Measurements from ENCODE around the gene HSD17B1.
"Not testable (repeated sequence)": the region's sequence is repeated elsewhere in the genome, so short reads cannot be mapped to it uniquely, and the experiment has no call there.

Gene HSD17B1, protein sequence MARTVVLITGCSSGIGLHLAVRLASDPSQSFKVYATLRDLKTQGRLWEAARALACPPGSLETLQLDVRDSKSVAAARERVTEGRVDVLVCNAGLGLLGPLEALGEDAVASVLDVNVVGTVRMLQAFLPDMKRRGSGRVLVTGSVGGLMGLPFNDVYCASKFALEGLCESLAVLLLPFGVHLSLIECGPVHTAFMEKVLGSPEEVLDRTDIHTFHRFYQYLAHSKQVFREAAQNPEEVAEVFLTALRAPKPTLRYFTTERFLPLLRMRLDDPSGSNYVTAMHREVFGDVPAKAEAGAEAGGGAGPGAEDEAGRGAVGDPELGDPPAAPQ

DNA sequence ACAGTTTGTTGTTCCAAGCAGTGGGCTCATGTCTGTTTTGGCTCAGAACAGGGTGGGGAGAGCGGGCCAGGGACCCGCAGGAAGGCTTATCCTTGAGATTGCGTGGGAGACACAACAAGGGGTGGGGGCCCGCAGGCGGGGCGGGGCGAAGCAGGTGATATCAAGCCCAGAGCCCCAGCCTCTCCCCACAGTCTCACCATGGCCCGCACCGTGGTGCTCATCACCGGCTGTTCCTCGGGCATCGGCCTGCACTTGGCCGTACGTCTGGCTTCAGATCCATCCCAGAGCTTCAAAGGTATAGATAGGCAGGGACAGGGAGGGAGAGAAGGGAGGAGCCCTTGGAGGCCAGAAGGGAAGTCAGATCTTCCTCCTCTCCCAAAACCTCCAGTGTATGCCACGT lies at the start of gene HSD17B1:
Gene HSD17B1, plus strand, starts transcription at position 188 of the 400 bp plus-strand sequence. Its CDS starts 11 bp downstream, at position 199.
- DNase-seq: not testable (repeated sequence)

DNA sequence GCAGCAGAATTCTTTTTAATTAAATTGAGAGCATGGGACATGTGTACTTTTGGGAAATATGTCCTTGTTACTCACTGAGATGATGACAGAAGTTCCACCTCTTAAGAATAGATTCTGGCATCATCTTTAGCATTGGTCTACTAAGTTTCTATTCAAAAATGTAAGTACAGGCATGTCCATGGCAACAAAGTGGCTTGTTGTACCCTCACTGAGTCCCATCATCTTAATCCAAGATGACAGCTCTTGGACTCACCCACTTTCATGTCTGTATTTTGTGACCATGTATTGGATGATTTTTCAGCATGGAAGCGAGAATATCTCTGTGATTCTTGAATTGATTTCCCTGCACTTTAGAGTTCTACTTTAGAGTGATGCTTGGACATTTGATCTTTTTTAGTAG lies 49.8 kb upstream of the HSD17B1 start:
- no peak for DNase-seq

DNA sequence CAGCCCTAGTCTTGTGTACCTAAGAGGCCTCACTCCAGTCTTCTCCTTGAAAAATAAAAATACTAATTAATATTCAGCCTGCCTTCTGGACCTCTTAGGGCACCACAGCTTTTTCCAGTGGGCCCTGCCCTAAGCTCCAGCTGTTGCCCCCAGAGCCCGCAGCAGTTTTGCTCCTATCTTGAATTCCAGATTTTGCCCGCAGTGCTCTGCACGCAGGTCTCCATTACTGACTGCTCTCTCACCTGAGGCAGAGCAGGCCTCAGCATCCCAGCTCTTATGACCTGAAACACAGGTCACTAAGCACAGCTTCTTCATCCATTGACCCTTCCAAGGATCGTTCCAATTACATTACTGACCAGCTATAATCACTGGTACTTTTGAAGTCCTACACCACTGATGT lies 45.1 kb upstream of the HSD17B1 start:
- DNase-seq: no peak

DNA sequence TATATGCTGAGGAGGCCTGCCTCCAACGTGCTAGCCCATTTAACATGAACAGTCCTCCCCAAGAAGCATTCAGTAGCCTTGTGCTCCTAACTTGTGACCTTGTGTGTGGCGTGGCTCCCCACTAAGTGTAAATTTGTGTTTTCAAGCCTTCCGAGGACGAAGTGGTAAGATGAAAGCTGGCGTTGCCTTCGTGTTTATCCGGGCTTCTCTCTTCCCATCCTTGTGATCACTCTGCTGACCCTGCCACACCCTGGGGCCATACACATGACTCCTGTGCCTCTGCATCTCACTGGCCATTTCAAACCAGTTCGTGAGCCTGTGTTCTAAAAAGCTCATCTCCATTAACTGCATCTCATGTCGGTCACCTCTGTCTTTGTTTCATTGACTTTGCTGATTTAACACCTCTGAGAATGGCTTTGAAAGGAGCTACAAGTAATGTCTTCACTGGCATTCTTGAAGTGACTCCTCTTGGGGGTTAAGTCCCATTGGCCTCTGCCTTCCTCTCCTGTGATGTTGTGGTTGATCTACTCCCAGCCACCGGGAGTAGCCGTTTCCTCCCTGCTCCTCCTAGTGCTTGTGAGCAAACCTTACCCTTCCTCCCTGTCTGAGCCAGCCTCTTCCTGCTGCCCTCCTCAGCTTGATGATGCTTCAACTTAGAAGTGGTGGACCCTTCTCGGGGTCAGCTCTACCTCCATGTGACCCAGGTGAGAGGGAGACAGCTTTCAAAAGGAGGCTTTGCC lies 44.1 kb upstream of the HSD17B1 start:
- no peak for DNase-seq

DNA sequence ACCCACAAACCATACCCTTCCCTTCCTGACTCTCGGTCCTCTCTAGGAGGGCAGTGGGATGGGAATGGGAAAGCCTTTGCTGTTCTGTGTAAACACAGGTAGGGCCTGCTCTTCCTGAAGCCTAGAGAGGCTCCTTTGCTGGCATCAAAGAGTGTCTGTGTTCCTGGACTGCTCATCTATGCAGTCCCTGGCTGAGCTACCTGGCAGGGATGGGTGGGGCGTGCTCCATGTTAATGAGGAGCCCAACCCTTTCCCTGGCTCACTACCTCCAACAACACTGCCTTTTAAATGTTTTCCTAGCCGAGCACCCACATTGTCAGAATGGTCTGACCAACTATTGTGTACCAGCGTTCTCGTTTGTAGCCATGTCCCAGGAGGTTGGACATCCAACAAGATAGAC lies 43.3 kb upstream of the HSD17B1 start:
- no peak for DNase-seq

DNA sequence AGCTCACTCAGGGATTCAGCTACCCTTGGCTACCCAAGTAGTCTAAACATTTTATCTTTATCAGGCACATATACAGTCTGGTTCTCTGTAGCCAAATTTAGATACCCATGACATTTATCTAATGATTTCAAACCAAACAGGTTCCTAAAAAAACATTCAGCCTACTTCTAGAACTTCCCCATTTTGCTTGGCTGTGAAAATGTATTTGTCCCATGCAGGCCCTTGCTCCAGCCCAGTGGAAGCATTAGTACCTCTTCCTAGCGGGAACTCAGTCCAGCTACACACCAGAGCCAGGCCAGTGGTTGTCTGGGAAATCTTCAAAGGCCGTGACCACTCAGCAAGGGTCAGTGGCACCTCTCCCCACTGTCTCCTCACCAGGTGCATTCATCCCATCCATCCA lies 42.9 kb upstream of the HSD17B1 start:
- DNase-seq: no peak

DNA sequence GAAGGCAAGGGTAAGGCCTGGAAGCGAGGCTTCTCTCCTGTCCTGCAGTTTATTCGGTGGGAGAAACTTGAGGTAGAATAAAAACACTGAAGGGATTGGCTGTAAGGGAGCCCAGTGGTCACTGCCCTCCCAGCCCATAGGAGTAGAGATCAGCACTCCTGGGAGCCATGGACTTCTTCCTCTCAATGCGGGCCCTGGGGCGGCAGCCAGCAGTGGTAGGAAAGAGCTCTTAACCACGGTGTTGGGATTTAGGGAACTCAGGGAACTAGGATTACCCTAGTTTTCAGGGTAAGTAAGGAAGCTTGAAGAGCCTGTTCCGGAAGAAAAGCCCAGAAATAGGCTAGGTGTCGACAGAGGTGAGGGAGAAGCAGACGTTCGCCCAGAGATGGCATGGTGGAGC lies 40.5 kb upstream of the HSD17B1 start:
- DNase-seq: no peak

DNA sequence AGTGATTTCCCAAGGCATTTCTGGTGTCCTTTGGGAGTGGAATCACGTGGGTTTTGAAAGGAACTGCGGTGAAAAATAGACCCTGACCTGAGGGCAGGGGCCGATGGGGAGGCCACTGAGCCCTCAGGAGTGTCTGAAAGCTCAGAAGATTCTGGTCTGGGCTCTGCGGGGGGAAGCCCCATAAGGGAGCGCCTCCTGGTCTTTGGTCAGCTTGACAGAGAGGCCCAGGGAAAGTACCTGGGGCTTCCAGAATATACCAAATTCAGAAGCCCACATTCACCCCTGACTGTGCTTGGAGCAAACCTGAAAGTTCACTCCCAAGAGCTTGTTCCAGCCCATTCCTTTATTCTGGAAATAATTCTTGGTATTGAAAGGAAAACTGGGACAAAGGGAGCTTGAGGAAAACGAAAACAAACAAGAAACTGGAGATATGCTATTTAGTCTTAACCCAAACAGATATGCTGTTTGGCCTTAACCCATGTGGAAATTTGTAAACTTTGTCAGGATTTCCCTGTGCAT lies 39.9 kb upstream of the HSD17B1 start:
- DNase-seq: no peak

DNA sequence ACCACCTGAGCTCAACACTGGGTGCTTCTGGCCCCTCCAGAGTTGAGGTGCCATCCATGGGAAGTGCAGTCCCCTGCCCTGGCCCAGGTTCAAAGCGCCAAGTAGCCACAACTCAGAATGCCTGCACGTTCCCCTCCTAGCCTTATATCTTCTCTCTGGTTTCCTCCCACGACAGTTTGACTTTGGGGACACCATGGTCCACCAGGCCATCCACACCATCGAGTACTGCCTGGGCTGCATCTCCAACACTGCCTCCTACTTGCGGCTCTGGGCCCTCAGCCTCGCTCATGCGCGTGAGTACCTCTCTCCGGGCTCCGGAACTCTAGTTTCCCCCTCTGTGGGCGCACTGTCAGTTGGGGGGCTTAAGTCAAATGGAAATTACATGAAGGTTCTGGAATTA lies 39.0 kb upstream of the HSD17B1 start:
- no peak for DNase-seq

DNA sequence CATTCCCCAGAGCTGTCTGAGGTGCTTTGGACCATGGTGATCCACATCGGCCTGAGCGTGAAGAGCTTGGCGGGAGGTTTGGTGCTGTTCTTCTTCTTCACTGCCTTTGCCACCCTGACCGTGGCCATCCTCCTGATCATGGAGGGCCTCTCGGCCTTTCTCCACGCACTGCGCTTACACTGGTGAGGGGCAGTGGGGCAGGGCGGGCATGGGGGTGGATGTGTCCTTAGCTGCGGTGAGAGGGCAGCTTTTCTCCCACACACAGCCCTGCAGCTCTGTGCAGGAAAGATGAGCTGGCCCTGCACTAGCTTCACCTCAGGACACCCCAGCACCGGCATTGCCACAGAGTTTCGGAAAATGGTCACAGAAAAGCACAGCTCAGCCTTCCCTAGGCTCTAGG lies 38.4 kb upstream of the HSD17B1 start:
- no peak for DNase-seq

DNA sequence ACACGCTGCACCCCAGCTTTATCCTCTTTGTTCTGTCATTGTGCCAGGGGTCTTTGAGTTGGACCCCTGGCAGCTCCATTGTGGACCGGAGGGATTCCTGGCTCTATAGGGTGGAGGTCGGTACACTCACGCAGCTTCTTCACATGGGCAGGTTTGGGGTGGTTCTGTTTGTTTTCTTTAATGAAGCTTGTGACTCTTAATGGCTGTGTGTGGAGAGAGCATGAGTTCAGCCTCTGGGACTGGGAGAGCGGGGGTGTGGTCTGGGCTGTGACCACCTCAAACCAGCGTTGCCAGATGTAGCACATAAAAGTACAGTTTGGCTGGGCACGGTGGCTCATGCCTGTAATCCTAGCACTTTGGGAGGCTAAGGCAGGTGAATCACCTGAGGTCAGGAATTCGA lies 37.9 kb upstream of the HSD17B1 start:
- DNase-seq: no peak

DNA sequence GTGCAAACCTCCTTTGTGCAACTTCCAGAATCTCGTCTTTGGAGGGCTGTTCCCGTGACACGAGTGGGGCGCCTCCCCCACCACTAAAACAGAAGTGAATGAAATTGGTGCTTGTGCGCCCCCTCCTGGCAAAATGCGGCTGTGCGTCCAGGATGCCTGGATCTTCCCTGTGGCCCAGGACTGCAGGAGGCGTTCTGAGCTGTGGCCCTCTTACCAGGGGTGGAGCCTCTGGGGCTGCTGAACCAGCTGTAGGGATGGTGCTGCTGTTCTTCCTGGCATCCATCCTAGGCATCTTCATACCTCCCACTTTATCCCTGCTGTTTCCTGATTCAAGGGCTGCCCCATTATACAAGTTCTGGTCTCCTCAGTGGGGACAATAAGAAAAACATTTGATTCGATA lies 35.2 kb upstream of the HSD17B1 start:
- DNase-seq: peak; percentile 74

DNA sequence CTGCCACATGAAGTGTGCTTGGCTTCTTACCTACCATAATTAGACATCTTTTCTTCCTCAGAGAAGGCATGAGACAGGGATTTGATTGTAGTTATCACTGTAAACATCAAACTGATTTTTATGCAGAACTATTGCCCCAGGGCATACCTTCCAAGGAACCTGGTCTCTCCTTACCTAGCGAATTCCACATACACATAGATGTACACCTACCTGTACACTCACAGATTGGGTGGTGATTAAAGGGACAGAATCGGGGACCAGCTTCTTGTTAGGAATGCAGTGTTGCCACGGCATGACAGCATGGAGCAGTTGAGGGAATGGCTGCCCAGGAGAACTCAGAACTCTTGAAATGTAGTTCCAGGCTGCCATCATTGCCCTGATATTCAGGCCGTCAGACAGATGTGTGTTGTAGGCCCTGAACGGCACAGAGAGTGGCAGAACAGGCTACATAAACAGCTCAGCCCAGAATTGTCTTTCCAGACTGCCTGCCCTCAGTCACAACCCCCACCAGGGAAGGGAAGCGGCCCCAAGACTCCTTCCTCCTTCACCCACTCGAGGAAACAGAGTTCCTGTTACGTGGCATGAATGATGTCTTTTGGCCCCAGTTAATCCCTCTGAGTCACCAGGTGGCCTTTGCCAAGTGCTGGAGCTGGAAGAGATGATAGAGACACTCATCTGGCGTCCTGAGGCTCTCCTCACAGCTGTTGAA lies 34.5 kb upstream of the HSD17B1 start:
- DNase-seq: no peak

DNA sequence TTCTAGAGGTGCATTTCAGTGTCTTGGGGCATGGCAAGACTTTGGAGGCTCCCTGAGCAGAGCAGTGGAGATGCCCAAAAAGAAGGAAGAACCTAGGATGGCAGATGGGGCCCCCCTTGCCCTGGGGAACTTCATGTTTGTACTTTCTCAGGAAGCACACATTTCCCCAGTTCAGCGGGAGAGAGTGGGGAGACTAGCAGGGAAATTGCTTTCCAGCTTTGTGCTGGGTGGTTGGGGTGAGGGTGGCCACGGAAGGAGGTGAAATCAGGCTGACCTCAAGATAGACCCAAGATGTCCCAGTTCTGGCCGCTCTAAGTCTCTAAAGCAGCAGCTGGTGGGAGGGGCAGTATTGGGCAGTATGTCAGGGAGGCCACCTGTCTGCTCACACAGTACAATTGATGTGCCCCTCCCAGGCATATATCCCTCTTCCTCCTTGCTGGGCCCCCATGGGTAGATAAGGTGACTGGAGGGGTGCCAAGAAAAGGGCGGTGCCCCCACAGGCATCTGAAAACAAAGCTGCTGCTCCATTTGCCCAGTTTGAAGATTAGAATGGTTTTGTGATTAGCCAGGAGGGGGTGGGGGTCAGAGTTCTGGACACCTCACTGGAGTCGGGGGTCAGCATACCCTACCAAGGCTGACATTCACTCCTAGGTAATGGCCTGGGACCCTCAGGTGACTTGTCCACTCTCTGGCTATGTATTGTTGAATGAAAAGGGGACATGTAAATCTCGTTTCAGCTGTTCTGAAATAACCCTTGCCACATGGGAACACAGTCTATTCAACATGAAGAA lies 33.8 kb upstream of the HSD17B1 start:
- no peak for DNase-seq

DNA sequence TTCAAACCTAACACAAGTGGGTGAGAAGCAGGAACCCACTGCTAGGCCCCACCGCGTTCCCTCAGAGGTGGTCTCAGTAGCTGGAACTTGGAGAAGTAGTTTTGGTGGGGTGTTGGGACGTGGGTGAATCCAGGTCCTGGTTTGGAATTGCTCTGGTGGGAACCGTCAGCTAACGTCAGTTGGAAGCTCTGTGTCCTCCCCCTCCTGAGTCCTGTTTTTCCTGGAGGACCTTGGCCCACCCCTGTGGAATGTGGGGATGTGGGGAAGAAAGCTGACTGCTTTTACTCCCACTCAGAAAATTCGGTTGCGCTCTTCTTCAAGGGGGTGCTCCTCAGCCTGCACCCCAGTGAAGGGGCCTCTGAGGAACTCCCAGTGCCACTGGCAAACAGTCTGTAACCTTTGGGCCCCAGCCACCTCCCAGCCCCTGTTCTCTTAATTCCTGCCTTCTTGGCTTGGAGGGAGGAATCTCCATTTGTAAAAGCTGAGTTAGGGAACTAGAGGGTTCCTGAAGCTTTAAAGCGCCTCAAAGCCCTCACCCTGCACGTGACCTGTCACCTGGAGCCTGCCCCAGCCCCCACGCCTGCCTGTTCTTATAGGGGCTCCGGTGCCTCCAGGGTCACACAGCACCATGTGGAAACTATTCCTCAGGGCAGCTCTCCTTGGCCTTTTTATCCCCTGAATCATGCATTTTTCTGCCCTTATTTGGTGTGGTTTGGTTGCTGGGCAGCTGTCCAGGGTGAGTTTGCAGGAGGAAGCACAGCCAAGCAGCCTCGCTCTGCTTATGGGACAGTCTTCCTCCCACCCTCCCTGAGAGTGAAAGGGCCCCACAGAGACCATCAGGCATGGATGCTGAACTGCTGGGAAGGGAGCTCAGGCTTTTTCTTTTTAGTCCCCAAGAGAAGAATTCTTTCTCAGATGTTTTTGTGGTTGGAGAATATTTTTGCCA lies 32.9 kb upstream of the HSD17B1 start:
- DNase-seq: no peak

DNA sequence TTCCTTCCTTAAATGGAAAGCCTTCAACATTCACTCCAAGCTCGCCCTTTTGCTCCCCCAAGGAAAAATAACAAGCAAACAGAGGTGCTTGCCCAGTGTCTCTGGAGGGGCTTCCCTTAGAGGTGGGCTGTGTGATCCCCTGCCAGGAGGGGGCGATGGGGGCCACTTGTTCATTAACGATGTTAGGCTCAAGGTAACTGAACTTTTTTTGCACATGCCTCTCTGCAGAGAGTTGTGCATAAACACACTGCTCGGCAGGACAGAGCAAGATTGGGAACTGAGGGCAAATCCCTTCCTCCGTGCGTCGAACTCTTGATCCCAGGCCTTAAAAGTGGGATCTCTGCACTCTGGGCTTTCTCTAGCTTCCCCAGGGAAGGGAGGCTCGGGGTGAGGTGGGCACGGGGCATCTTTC lies 32.2 kb upstream of the HSD17B1 start:
- DNase-seq: no peak

DNA sequence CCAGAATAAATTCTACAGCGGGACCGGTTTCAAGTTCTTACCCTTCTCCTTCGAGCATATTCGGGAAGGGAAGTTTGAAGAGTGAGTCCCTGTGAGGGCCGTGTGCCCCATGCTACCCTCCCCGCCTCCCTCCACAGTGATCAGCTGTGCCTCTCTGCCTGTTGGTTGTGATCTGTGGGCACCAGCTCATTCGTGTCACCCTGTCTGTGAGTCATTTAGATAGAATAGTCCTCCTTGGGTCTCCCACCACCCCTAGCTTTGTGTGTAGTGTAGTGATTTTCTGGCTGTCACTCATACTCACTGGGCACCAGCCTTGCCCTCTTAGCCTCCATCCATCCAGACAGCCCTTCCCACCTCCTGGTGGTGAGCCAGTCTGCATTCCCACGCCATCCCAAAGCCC lies 31.7 kb upstream of the HSD17B1 start:
- no peak for DNase-seq

DNA sequence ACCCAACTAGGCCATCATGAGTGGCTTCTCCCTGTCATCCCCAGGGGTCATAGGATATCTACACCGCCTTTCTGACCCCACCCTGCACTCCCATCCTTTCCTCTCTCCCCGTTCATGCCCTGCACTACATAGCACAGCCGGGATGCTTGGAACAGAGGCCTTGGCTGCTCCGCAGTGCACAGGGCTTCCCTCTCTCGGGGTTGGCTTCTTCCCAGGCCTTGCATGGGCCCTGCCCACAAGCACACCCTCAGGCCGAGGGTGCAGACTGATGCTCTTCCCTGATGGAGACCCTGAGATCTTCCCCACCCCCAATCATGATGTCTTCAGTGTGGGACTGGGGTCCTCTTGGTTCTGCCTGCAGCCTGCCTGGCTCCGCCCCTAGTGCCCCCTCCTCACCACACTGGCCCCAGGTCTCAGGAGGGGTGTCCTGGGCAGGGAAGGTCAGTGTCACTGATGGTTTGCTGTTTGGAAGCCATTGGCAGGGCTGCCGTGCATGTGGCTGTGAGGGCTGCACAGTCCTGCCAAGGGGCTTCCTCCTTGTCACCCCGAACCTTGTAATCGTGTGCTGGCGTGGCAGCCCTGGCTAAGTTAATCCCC lies 31.0 kb upstream of the HSD17B1 start:
- DNase-seq: no peak

DNA sequence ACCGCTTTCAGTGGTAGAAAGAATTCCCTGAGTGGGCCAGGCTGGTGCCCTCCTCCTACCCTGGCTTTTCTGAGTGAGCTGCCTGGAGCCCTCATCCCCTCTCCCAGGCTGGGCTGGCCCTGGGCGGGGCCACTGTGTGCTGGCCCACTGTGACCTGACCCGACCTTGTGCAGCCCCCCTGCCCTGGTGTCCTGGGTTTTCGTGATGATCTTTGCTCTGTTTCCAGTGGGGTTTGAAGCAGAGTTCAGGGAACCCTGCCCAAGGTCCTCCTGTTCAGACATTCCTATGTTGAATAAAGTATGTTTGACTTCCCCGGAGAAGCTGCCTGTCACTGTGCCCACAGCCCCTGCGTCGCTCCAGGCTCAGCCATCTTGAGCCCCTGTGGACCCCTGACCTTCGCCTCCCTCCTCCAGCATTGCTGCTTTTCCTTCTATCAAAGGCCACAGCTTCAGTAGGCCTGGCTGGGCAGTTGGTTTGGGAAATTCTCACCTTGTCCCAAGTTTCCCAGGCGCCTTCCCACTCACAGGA lies 30.4 kb upstream of the HSD17B1 start:
- no peak for DNase-seq

DNA sequence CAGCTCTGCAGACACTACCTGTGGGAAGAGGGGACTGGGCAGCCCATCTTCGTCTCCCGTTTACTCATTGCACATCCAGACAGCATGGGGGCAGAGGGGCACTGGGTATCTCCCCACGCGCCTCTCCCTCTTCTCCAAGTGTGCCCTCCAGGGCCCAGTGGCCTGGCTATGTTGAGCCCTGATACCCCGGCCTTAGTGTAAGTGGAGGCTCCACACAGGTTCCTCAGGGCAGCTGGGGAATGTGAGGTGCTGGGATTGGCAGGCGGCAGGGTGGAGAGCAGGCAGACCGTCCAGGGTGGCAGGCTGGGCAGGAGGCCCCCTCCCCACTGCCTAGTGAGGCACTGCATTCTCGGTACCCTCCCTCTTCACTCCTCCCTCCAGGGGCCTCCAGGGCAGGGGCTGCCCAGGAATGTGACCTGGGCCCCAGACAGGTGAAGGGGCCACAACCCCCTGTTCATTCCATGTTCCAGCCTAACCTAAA lies 29.9 kb upstream of the HSD17B1 start:
- no peak for DNase-seq

DNA sequence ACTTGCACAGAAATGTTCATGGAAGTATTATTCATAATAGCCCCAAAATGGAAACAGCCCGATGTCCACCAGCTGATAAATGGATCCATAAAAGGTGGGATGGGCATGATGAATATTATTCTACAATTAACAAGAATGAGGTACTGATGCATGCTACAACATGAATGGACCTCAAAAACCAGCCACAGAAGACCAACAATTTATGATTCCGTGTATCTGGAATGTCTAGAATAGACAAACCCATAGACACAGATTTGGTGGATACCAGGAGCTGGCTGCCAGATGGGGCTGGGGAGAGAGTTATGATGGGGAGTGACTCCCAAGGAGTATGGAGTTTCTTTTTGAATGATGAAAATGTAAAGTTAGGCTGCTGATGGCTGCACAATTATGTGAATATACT lies 27.5 kb upstream of the HSD17B1 start:
- DNase-seq: no peak
